Measurements from ENCODE around the gene C9orf50.

The C9orf50 gene

GRCh38 chr9:129569502-129570449, 51.1 kb downstream of the C9orf50 start:
- DNase-seq (ENCODE audit: low spot score), result no peak

GRCh38 chr9:129568560-129569501, 52.1 kb downstream of the C9orf50 start:
- DNase-seq (ENCODE audit: low spot score), result peak; percentile 88

- no peak for DNase-seq (ENCODE audit: low spot score)
Measured at GRCh38 chr9:129567842-129568559, 52.9 kb downstream of the C9orf50 start.

GRCh38 chr9:129567329-129567728, 53.6 kb downstream of the C9orf50 start:
- no peak for DNase-seq (ENCODE audit: low spot score)

GRCh38 chr9:129566563-129567266, 54.2 kb downstream of the C9orf50 start:
- no peak for DNase-seq (ENCODE audit: low spot score)

- DNase-seq (ENCODE audit: low spot score), result no peak
Measured at GRCh38 chr9:129562917-129563316, 58.0 kb downstream of the C9orf50 start.

GRCh38 chr9:129562514-129562913, 58.4 kb downstream of the C9orf50 start:
- no peak for DNase-seq (ENCODE audit: low spot score)
